Endodermal cell (in vitro differentiated cells): ENCODE data around the gene SYCN. TPM values are rescaled to one million over a fixed set of nuclear protein-coding genes. Genes with fewer than 3 reads are reported as not detected.

Experiments used
- DNase-seq: peaks from one replicate; pipeline ENCODE4 v3.0.0-alpha.2; 2017
- H3K27ac ChIP-seq: 2 replicates; pipeline ENCODE4 v1.5.1; 2013; ENCODE audit warnings: mild to moderate bottlenecking, low read depth, low read length, moderate library complexity
- H3K27me3 ChIP-seq: 2 replicates; pipeline ENCODE4 v1.6.1; 2013; ENCODE audit warnings: mild to moderate bottlenecking, low read length, moderate library complexity; ENCODE audit not compliant: insufficient read depth, control insufficient read depth, poor library complexity, severe bottlenecking
- H3K36me3 ChIP-seq: 2 replicates; pipeline ENCODE4 v1.7.0; 2013; ENCODE audit warnings: mild to moderate bottlenecking, low read length, moderate library complexity; ENCODE audit not compliant: control insufficient read depth, insufficient read depth
- H3K4me1 ChIP-seq: one replicate; pipeline ENCODE4 v1.7.0; 2013; ENCODE audit warnings: low read length; ENCODE audit not compliant: control insufficient read depth, insufficient read depth
- H3K4me3 ChIP-seq: 2 replicates; pipeline ENCODE4 v1.5.1; 2013; ENCODE audit warnings: mild to moderate bottlenecking, low read length, moderate library complexity
- H3K9ac ChIP-seq: 2 replicates; pipeline ENCODE4 v1.6.1; 2013; ENCODE audit warnings: mild to moderate bottlenecking, low read length, moderate library complexity; ENCODE audit not compliant: poor library complexity, severe bottlenecking; ENCODE audit errors: extremely low read depth
- H3K9me3 ChIP-seq: 2 replicates; pipeline ENCODE4 v1.6.1; 2013; ENCODE audit warnings: mild to moderate bottlenecking, low read length, moderate library complexity; ENCODE audit not compliant: control insufficient read depth
- H3K27ac Mint-ChIP-seq: 2 replicates; pipeline ENCODE4 v1.8.0; 2020; ENCODE audit warnings: mixed read lengths
- H3K27me3 Mint-ChIP-seq: 2 replicates; pipeline ENCODE4 v1.8.0; 2021; ENCODE audit warnings: mild to moderate bottlenecking, mixed read lengths; ENCODE audit not compliant: insufficient read depth
- H3K36me3 Mint-ChIP-seq: 2 replicates; pipeline ENCODE4 v1.8.0; 2020; ENCODE audit warnings: low read depth, mixed read lengths
- H3K4me1 Mint-ChIP-seq: 2 replicates; pipeline ENCODE4 v1.8.0; 2020; ENCODE audit warnings: mixed read lengths
- H3K4me3 Mint-ChIP-seq: 2 replicates; pipeline ENCODE4 v1.8.0; 2020; ENCODE audit warnings: mild to moderate bottlenecking, moderate library complexity, mixed read lengths
- H3K9me3 Mint-ChIP-seq: 2 replicates; pipeline ENCODE4 v1.8.0; 2020; ENCODE audit warnings: mild to moderate bottlenecking, mixed read lengths
- WGBS, 2 experiments: methylation state at CpG; one replicate each; pipeline versions ENCODE4 v1.1.5 to v1.1.7; 2013; ENCODE audit warnings: missing lambda C conversion rate in 2 of 2, mixed read lengths in 1 of 2; ENCODE audit not compliant: insufficient coverage in 1 of 2, insufficient read length in 1 of 2; 5-methylcytosine and 5-hydroxymethylcytosine counted together
- long read RNA-seq, 4 experiments: library from polyadenylated mRNA in 2 of 4; library from RNA in 1 of 4; library from capped mRNA in 1 of 4; stranded (forward) in 3 of 4; unstranded in 1 of 4; transcript quantifications; one replicate each; pipeline ENCODE4 v2.0.0, GENCODE V29; 2020 to 2021; ENCODE audit warnings: inconsistent platforms in 1 of 4
- polyA plus RNA-seq, 2 experiments: library from polyadenylated mRNA; stranded (reverse); fragments of 50-300 nt; gene quantifications; one replicate each; pipeline ENCODE4 v1.2.3, GENCODE V29; 2013
- total RNA-seq, 2 donors: library from RNA; stranded (reverse); fragmentation: NEBNext Ultra II Directional in 1 of 2; extraction: Animal tissue kit (Norgen Biotek cat#: 25700) in 1 of 2; gene quantifications; 2 replicates in 1 of 2; 3 replicates in 1 of 2; pipeline ENCODE4 v1.2.1, GENCODE V29; 2021
- TF ChIP-seq, protein P1 (sequence below): fragments of 200-600 bp; sonication (generic); conservative IDR thresholded peaks from 2 replicates; pipeline ENCODE4 v1.5.0; 2021; ENCODE audit warnings: antibody characterized with exemption, mild to moderate bottlenecking

The SYCN gene, protein sequence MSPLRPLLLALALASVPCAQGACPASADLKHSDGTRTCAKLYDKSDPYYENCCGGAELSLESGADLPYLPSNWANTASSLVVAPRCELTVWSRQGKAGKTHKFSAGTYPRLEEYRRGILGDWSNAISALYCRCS
- not detected for total RNA-seq
- polyA plus RNA-seq (2013, experiment 1 of 2): not detected
- not detected for polyA plus RNA-seq (2013, experiment 2 of 2)
- long read RNA-seq, experiment 1: 0 reads
- long read RNA-seq, experiment 2: 0 reads
- long read RNA-seq, experiment 3: 0 reads
- long read RNA-seq, experiment 4: 0 reads

DNA sequence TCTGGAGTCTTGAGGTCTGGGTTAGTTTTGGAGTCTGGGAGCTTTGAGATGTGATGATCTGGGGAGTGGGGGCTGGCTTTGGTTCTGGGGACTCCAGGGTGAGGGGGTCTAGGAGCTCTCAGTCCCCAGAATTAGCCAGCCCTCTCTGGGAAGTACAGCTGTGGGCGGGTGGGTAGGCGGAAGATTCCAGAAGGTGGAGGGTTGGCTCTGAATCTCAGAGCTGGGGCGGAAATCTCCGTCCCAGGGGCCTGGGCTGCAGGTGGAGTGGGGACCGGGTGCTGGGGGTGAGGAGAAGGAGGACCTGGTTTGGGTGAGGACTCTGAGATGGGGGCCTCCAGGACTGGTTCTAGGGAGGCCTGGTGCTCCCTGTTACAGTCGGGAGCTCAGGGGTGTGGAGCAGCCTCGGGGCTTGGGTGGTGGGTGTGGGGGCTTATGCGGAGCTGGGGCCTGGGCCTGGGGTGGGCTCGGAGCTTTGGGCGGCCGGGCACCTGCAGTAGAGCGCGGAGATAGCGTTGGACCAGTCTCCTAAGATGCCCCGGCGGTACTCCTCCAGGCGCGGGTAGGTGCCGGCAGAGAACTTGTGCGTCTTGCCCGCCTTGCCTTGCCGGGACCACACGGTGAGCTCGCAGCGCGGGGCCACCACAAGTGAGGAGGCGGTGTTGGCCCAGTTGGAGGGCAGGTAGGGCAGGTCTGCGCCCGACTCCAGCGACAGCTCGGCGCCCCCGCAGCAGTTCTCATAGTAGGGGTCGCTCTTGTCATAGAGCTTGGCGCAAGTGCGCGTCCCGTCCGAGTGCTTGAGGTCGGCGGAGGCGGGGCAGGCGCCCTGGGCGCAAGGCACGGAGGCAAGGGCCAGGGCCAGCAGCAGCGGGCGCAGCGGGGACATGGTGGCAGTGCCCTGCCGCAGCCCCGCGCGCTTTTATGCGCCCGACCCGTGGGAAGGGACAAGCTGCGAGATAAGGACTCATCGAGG lies at the start of gene SYCN:
TSS of gene SYCN (minus strand) at position 892 of the 970 bp plus-strand sequence. CDS start at position 883, 9 bp downstream.
- Mint-ChIP-seq H3K27me3 (peaks cover 71% of the 10 kb centered on the region), H3K4me1 (no peaks in the 10 kb centered on the region), H3K4me3 (no peak within 1 kb of the TSS), H3K27ac (no peak within 1 kb of the TSS), H3K9me3 (no peaks in the 10 kb centered on the region), H3K36me3 (no peaks in the 10 kb centered on the region)
- peak; percentile 62 for DNase-seq
- TF ChIP-seq, protein P1, sequence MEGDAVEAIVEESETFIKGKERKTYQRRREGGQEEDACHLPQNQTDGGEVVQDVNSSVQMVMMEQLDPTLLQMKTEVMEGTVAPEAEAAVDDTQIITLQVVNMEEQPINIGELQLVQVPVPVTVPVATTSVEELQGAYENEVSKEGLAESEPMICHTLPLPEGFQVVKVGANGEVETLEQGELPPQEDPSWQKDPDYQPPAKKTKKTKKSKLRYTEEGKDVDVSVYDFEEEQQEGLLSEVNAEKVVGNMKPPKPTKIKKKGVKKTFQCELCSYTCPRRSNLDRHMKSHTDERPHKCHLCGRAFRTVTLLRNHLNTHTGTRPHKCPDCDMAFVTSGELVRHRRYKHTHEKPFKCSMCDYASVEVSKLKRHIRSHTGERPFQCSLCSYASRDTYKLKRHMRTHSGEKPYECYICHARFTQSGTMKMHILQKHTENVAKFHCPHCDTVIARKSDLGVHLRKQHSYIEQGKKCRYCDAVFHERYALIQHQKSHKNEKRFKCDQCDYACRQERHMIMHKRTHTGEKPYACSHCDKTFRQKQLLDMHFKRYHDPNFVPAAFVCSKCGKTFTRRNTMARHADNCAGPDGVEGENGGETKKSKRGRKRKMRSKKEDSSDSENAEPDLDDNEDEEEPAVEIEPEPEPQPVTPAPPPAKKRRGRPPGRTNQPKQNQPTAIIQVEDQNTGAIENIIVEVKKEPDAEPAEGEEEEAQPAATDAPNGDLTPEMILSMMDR: no peak
- Histone ChIP-seq H3K4me3 (no peak within 1 kb of the TSS), H3K36me3 (no peaks in the 10 kb centered on the region), H3K27ac (no peak within 1 kb of the TSS), H3K27me3 (peaks cover 33% of the 10 kb centered on the region), H3K4me1 (no peaks in the 10 kb centered on the region), H3K9ac (no peak within 1 kb of the TSS), H3K9me3 (no peaks in the 10 kb centered on the region)
- WGBS, 2 experiments: 51 to 66% methylated on average over 25 to 57 of the region's 57 CpGs

DNA sequence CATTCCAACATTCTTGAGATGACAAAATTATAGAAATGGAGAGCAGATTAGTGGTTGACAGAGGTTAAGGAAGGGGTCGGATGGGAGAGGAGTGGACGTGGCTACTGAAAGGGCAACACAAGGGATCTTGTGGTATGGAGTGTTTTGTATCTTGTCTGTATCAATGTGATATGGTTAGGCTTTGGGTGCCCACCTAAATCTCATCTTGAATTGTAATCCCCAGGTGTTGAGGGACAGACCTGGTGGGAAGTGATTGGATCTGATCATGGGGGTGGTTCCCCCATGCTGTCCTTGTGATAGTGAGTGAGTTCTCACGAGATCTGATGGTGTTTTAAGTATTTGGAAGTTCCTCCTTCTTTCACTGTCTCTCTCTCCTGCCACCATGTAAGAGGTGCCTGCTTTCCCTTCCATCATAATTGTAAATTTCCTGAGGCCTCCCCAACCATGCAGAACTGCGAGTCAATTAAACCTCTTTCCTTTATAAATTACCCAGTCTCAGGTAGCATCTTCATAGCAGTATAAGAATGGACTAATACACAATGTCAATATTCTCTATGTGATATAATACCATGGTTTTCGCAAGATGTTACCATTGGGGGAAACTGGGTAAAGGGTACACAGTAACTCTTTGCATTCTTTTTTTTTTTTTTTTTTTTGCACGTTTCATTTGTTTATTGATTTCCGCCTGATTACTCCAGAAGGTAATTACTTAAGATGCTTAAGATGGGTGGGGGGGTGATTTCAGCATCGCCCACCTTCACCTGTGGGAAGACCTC lies 49.5 kb upstream of the SYCN start:
- Histone ChIP-seq H3K9ac (no peak overlapping the region), H3K27ac (no peak overlapping the region), H3K27me3 (peaks cover 26% of the 10 kb centered on the region), H3K9me3 (no peaks in the 10 kb centered on the region), H3K4me1 (no peaks in the 10 kb centered on the region), H3K36me3 (no peaks in the 10 kb centered on the region), H3K4me3 (no peak overlapping the region)
- DNase-seq: no peak
- peaks cover 71% of the 10 kb centered on the region for H3K27me3 Mint-ChIP-seq
- no peaks in the 10 kb centered on the region for H3K36me3 Mint-ChIP-seq
- H3K4me3 Mint-ChIP-seq: no peak overlapping the region
- WGBS, 2 experiments: 81 to 95% methylated on average over 2 to 8 of the region's 8 CpGs
- H3K27ac Mint-ChIP-seq: no peak overlapping the region
- no peaks in the 10 kb centered on the region for H3K4me1 Mint-ChIP-seq
- TF ChIP-seq, protein P1: no peak
- peaks cover 4% of the 10 kb centered on the region for H3K9me3 Mint-ChIP-seq

DNA sequence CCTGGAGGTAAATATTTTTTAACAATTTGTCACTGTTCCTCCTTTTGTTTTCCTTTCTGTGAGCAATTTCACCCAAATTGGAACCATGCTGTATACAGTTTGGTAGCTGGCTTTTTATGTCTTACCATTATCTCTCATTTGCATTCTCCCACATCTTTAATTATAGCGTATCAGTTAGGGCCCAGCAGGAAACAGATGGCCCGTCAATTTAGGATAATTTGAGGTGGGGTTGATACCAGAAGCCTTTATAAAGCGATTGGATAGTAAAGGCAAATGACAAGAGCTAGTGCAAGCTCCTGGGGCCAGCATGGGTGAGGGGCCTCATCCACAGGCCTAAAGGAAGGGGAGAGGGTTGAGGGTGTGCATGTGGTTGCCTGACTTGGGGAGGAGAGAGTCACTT lies 48.4 kb upstream of the SYCN start:
- no peaks in the 10 kb centered on the region for H3K4me1 Mint-ChIP-seq
- no peaks in the 10 kb centered on the region for H3K36me3 Mint-ChIP-seq
- TF ChIP-seq, protein P1: no peak
- H3K4me3 ChIP-seq: no peak overlapping the region
- no peaks in the 10 kb centered on the region for H3K36me3 ChIP-seq
- no peak overlapping the region for H3K27ac ChIP-seq
- H3K27me3 Mint-ChIP-seq: peaks cover 78% of the 10 kb centered on the region
- H3K9me3 Mint-ChIP-seq: peaks cover 4% of the 10 kb centered on the region
- H3K27me3 ChIP-seq: peaks cover 37% of the 10 kb centered on the region
- H3K4me3 Mint-ChIP-seq: no peak overlapping the region
- WGBS, 2 experiments: 80 to 86% methylated on average over 1 to 3 of the region's 3 CpGs
- H3K4me1 ChIP-seq: no peaks in the 10 kb centered on the region
- no peak for DNase-seq
- H3K27ac Mint-ChIP-seq: no peak overlapping the region
- H3K9ac ChIP-seq: no peak overlapping the region
- H3K9me3 ChIP-seq: no peaks in the 10 kb centered on the region
